IMR-90 (cell line): ENCODE results near the gene MOSPD3. TPM values are rescaled to one million over a fixed set of nuclear protein-coding genes. Genes with fewer than 3 reads are reported as not detected.

Experiments used
- ATAC-seq: fragments of 200-7000 bp; cut with Tn5 transposase; 2 replicates; pipeline ENCODE4 v1.9.1; 2020; ENCODE audit warnings: low read depth, mild to moderate bottlenecking, moderate library complexity
- BruUV-seq: library from RNA; stranded (reverse); fragments of 400-500 nt; replicated peaks from 2 replicates; lab custom pipeline; 2021; lab: Mats Ljungman, UMichigan
- CTCF ChIA-PET: fragments of 300-600 bp; formaldehyde crosslinking; extraction: SDS; loops from one replicate; lab custom pipeline; 2021; ENCODE audit warnings: antibody characterized with exemption; lab: Yijun Ruan, JAX
- POLR2A ChIA-PET: fragments of 300-600 bp; sonication (Branson Sonifier 250); formaldehyde crosslinking; loops from one replicate; lab custom pipeline; 2022; ENCODE audit warnings: antibody characterized with exemption; ENCODE audit not compliant: unreplicated experiment; lab: Charles Lee
- DNase-seq: peaks from one replicate; pipeline ENCODE4 v3.0.0; 2013
- H2AFZ ChIP-seq: replicated peaks from 2 replicates; pipeline ENCODE3; 2013; ENCODE audit warnings: low read length, mild to moderate bottlenecking; ENCODE audit not compliant: poor library complexity
- H2AK5ac ChIP-seq: 2 replicates; pipeline ENCODE4 v1.6.1; 2013; ENCODE audit warnings: low read depth, low read length, inconsistent platforms
- H2AK9ac ChIP-seq: replicated peaks from 2 replicates; pipeline ENCODE3; 2013; ENCODE audit warnings: mild to moderate bottlenecking, low read depth, low read length, moderate library complexity; ENCODE audit not compliant: poor library complexity
- H2BK120ac ChIP-seq: 2 replicates; pipeline ENCODE4 v1.6.1; 2013; ENCODE audit warnings: low read depth, low read length, inconsistent platforms
- H2BK15ac ChIP-seq: 3 replicates; pipeline ENCODE4 v1.6.1; 2013; ENCODE audit warnings: low read depth, low read length, inconsistent platforms
- H2BK20ac ChIP-seq: 2 replicates; pipeline ENCODE4 v1.6.1; 2013; ENCODE audit warnings: low read depth, mild to moderate bottlenecking, inconsistent platforms, low read length, moderate library complexity
- H2BK5ac ChIP-seq: 2 replicates; pipeline ENCODE4 v1.6.1; 2013; ENCODE audit warnings: mild to moderate bottlenecking, low read depth, low read length, inconsistent platforms; ENCODE audit not compliant: poor library complexity, severe bottlenecking
- H3K14ac ChIP-seq: replicated peaks from 2 replicates; pipeline ENCODE4 v1.6.1; 2013; ENCODE audit warnings: low read depth, low read length, inconsistent platforms
- H3K18ac ChIP-seq: 2 replicates; pipeline ENCODE4 v1.6.1; 2013; ENCODE audit warnings: low read depth, low read length, control low read depth
- H3K23ac ChIP-seq: 2 replicates; pipeline ENCODE4 v1.6.1; 2013; ENCODE audit warnings: low read depth, low read length, inconsistent platforms
- H3K27ac ChIP-seq: 2 replicates; pipeline ENCODE4 v1.5.1; 2013; ENCODE audit warnings: mild to moderate bottlenecking, control low read depth, low read length; ENCODE audit not compliant: insufficient read depth
- H3K27me3 ChIP-seq: 2 replicates; pipeline ENCODE4 v1.6.1; 2013; ENCODE audit warnings: low read length; ENCODE audit not compliant: control insufficient read depth, insufficient read depth
- H3K36me3 ChIP-seq: 2 replicates; pipeline ENCODE4 v1.6.1; 2013; ENCODE audit warnings: low read length, mixed read lengths; ENCODE audit not compliant: control insufficient read depth, insufficient read depth
- H3K4ac ChIP-seq: 2 replicates; pipeline ENCODE4 v1.6.1; 2013; ENCODE audit warnings: low read depth, low read length, inconsistent platforms
- H3K4me1 ChIP-seq: 2 replicates; pipeline ENCODE4 v1.6.1; 2013; ENCODE audit warnings: low read length, mixed read lengths; ENCODE audit not compliant: control insufficient read depth, insufficient read depth
- H3K4me2 ChIP-seq: 2 replicates; pipeline ENCODE4 v1.6.1; 2013; ENCODE audit warnings: low read depth, mild to moderate bottlenecking, control low read depth, low read length, moderate library complexity
- H3K4me3 ChIP-seq: 2 replicates; pipeline ENCODE4 v1.5.1; 2013; ENCODE audit warnings: low read depth, mild to moderate bottlenecking, control low read depth, low read length, moderate library complexity; ENCODE audit not compliant: insufficient read depth
- H3K56ac ChIP-seq: 2 replicates; pipeline ENCODE4 v1.6.1; 2013; ENCODE audit warnings: low read length, inconsistent platforms; ENCODE audit not compliant: insufficient read depth; ENCODE audit errors: extremely low read depth
- H3K79me1 ChIP-seq, 2 experiments: 2 replicates each; pipeline ENCODE4 v1.6.1; 2013; ENCODE audit warnings: low read length in 2 of 2, inconsistent platforms in 1 of 2, low read depth in 1 of 2
- H3K9ac ChIP-seq: 2 replicates; pipeline ENCODE4 v1.6.1; 2013; ENCODE audit warnings: low read depth, low read length, control low read depth
- H3K9me1 ChIP-seq: 2 replicates; pipeline ENCODE4 v1.6.1; 2013; ENCODE audit warnings: low read length, inconsistent platforms; ENCODE audit not compliant: insufficient read depth
- H3K9me3 ChIP-seq: 2 replicates; pipeline ENCODE4 v1.6.1; 2013; ENCODE audit warnings: low read length; ENCODE audit not compliant: control insufficient read depth, insufficient read depth
- H4K20me1 ChIP-seq: 2 replicates; pipeline ENCODE4 v1.6.1; 2013; ENCODE audit warnings: low read length, inconsistent platforms; ENCODE audit not compliant: insufficient read depth
- H4K5ac ChIP-seq: 2 replicates; pipeline ENCODE4 v1.6.1; 2013; ENCODE audit warnings: mild to moderate bottlenecking, low read depth, low read length, control low read depth
- H4K8ac ChIP-seq, 2 experiments: 2 replicates each; pipeline ENCODE4 v1.6.1; 2013; ENCODE audit warnings: low read depth in 2 of 2, low read length in 2 of 2, control low read depth in 1 of 2, inconsistent platforms in 1 of 2
- H4K91ac ChIP-seq: 2 replicates; pipeline ENCODE4 v1.6.1; 2013; ENCODE audit warnings: low read depth, low read length, inconsistent platforms; ENCODE audit not compliant: insufficient read depth
- BHLHE40 ChIP-seq: fragments of 150-350 bp; IDR thresholded peaks from 2 replicates; pipeline ENCODE4 v1.6.1; 2016; ENCODE audit warnings: mild to moderate bottlenecking, low read depth, low read length
- CEBPB ChIP-seq: IDR thresholded peaks from 2 replicates; pipeline ENCODE4 v1.6.1; 2012; ENCODE audit warnings: low read depth, low read length, improper control_type of control experiment
- CTCF ChIP-seq: conservative IDR thresholded peaks from 2 replicates; pipeline ENCODE4 v1.5.1; 2012; ENCODE audit warnings: mild to moderate bottlenecking, low read depth, low read length, improper control_type of control experiment
- ELK1 ChIP-seq: fragments of 150-350 bp; IDR thresholded peaks from 2 replicates; pipeline ENCODE4 v1.6.1; 2016; ENCODE audit warnings: low read depth, mild to moderate bottlenecking, low read length, moderate library complexity, borderline replicate concordance
- FOS ChIP-seq: fragments of 150-350 bp; IDR thresholded peaks from 2 replicates; pipeline ENCODE4 v1.6.1; 2016; ENCODE audit warnings: low read depth, low read length
- MAFK ChIP-seq: IDR thresholded peaks from 2 replicates; pipeline ENCODE4 v1.6.1; 2012; ENCODE audit warnings: low read depth, low read length, improper control_type of control experiment
- MXI1 ChIP-seq: IDR thresholded peaks from 2 replicates; pipeline ENCODE4 v1.6.1; 2012; ENCODE audit warnings: low read depth, mild to moderate bottlenecking, low read length, moderate library complexity, borderline replicate concordance
- NFE2L2 ChIP-seq: fragments of 150-350 bp; IDR thresholded peaks from 2 replicates; pipeline ENCODE4 v1.6.1; 2016; ENCODE audit warnings: low read depth, mild to moderate bottlenecking, low read length
- POLR2A ChIP-seq: IDR thresholded peaks from 2 replicates; pipeline ENCODE4 v1.6.1; 2012; ENCODE audit warnings: mild to moderate bottlenecking, low read depth, low read length
- RAD21 ChIP-seq: IDR thresholded peaks from 2 replicates; pipeline ENCODE4 v1.6.1; 2012; ENCODE audit warnings: low read length, improper control_type of control experiment
- RFX5 ChIP-seq: IDR thresholded peaks from 2 replicates; pipeline ENCODE4 v1.8.0; 2012; ENCODE audit warnings: low read depth, mild to moderate bottlenecking, low read length, moderate library complexity
- SMC3 ChIP-seq: fragments of 150-350 bp; IDR thresholded peaks from 2 replicates; pipeline ENCODE4 v1.6.1; 2016; ENCODE audit warnings: low read depth, mild to moderate bottlenecking, antibody characterized with exemption, low read length, moderate library complexity
- USF2 ChIP-seq: fragments of 150-350 bp; IDR thresholded peaks from 2 replicates; pipeline ENCODE4 v1.6.1; 2017; ENCODE audit warnings: mild to moderate bottlenecking, antibody characterized with exemption, low read length, low read depth
- WGBS, 2 experiments: methylation state at CpG; one replicate each; pipeline versions ENCODE4 v1.1.5 to v1.1.7; 2013; ENCODE audit warnings: missing lambda C conversion rate in 2 of 2; ENCODE audit not compliant: insufficient read length in 1 of 2; ENCODE audit errors: extremely low coverage in 2 of 2; 5-methylcytosine and 5-hydroxymethylcytosine counted together
- dilution Hi-C: fragments of 300-500 bp; cut with HindIII; formaldehyde crosslinking; loops from one replicate; pipeline ENCODE4 v1.14.3; 2018; ENCODE audit warnings: low sequenced_read_pairs; ENCODE audit not compliant: unreplicated experiment
- in situ Hi-C: fragments of 300-500 bp; cut with MboI; formaldehyde crosslinking; loops from 3 replicates; pipeline ENCODE4 v1.14.3; 2019; ENCODE audit warnings: low sequenced_read_pairs, inconsistent platforms, mixed read lengths
- intact Hi-C: fragments of 100-400 bp; cut with micrococcal nuclease; formaldehyde crosslinking; loops from 2 replicates; pipeline ENCODE4 v1.10.0; 2022
- polyA plus RNA-seq, 3 experiments: library from polyadenylated mRNA; depleted of rRNA; stranded (reverse); fragments of >200 nt; gene quantifications; 2 replicates each; pipeline ENCODE4 v1.2.3, GENCODE V29; 2012; ENCODE audit warnings: low replicate concordance in 1 of 3
- total RNA-seq: library from RNA; depleted of rRNA; stranded (reverse); fragments of >200 nt; gene quantifications from 2 replicates; pipeline ENCODE4 v1.2.3, GENCODE V29; 2012

The MOSPD3 gene
- total and polyA plus RNA-seq, 2 of the 4 experiments (the other 2 are of a cell fraction), result 2.3 to 30.0 TPM

GRCh38 chr7:100602889-100603725 lies 9.2 kb upstream of the MOSPD3 start (continued):
- TF ChIP-seq ELK1 (no peak), POLR2A (no peak)

- intact Hi-C loops (loop anchor here (2.0 to 5.0 kb wide), 2 partner anchors 69 to 89 kb away; partner anchors contain the start of genes GIGYF1 and GNB2), dilution Hi-C loops (no loop called here), in situ Hi-C loops (no loop called here)
- Histone ChIP-seq H2AFZ (peak overlapping the region; percentile 90), H2AK9ac (peak overlapping the region; percentile 97), H4K20me1 (no peaks in the 10 kb centered on the region), H3K9me3 (no peaks in the 10 kb centered on the region), H3K4ac (peak overlapping the region; percentile 100), H3K79me1 (peaks cover 0 to 47% of the 10 kb centered on the region in 2 experiments; a peak in 2 of 4 replicates), H2BK5ac (peak overlapping the region; percentile 96), H3K9me1 (no peaks in the 10 kb centered on the region), H4K5ac (peak overlapping the region; percentile 95), H3K4me2 (peak overlapping the region; percentile 87), H2BK20ac (peak overlapping the region; percentile 96; the same call in 1 of the 2 replicates), H3K4me1 (peaks cover 9% of the 10 kb centered on the region), H3K9ac (peak overlapping the region; percentile 97), H3K56ac (peak overlapping the region; percentile 96), H3K18ac (peak overlapping the region; percentile 98; the same call in 1 of the 2 replicates), H2AK5ac (peak overlapping the region; percentile 100), H3K4me3 (peak overlapping the region; percentile 69), H4K91ac (peak overlapping the region; percentile 99), H3K27me3 (no peaks in the 10 kb centered on the region), H2BK120ac (peak overlapping the region; percentile 98), H2BK15ac (peak overlapping the region; percentile 96; the same call in 1 of the 3 replicates), H3K14ac (peak overlapping the region; percentile 93), H3K23ac (peak overlapping the region; percentile 90), H4K8ac (peak overlapping the region; percentile 94 to 97), H3K27ac (peak overlapping the region; percentile 99), H3K36me3 (peaks cover 30% of the 10 kb centered on the region)
- ATAC-seq (peak; percentile 7), DNase-seq (peak; percentile 23)
- no TSS peak for BruUV-seq
- WGBS, 2 experiments, result 10% methylated on average over 5 of the region's 10 CpGs; no CpG with 5 or more reads in 1 of the 2 experiments
- ChIA-PET CTCF (interaction anchor here (0.6 kb wide), 1 partner anchor 248 kb away, joined by 3 read pairs; the partner anchor contains the start of gene SLC12A9), POLR2A (no interaction called here)
- no peak for TF ChIP-seq USF2
- no peak for TF ChIP-seq MAFK
- no peak for TF ChIP-seq FOS
- no peak for TF ChIP-seq RAD21
- no peak for TF ChIP-seq NFE2L2
- TF ChIP-seq CEBPB, result no peak
- TF ChIP-seq MXI1, result no peak
- no peak for TF ChIP-seq BHLHE40
- TF ChIP-seq RFX5, result no peak
- TF ChIP-seq SMC3, result no peak
- no peak for TF ChIP-seq CTCF
Observed at GRCh38 chr7:100603726-100604027, 8.7 kb upstream of the MOSPD3 start.
